Measurements from ENCODE around the gene ASTN1. TPM values are rescaled to one million over a fixed set of nuclear protein-coding genes. Genes with fewer than 3 reads are reported as not detected.

Gene ASTN1
- polyA plus RNA-seq, result under 1 TPM in 2 of 3 donors, not detected in 1; 0.17 to 0.33 TPM

- H3K27ac ChIP-seq (ENCODE audit: low read depth, low read length), result no peak within 1 kb of the TSS
- 1 to 2% (median 1%) methylated on average over 46 to 49 of the region's 49 CpGs for WGBS, 3 donors
Observed at GRCh38 chr1:177164380-177165068, at the start of gene ASTN1. TSS of gene ASTN1 (minus strand) at chr1:177164712. CDS start at chr1:177164676, 36 bp downstream.

- WGBS, 3 donors, result 31 to 60% (median 44%) methylated on average over 4 of the region's 4 CpGs
- no peak overlapping the region for H3K27ac ChIP-seq (ENCODE audit: low read depth, low read length)
Observed at GRCh38 chr1:177211231-177211630, 46.7 kb upstream of the ASTN1 start.

GRCh38 chr1:177210071-177210470 is 45.6 kb upstream of the ASTN1 start:
- H3K27ac ChIP-seq (ENCODE audit: low read depth, low read length), result no peak overlapping the region

GRCh38 chr1:177209357-177209756 is 44.8 kb upstream of the ASTN1 start:
- WGBS, 3 donors, result 44 to 65% (median 50%) methylated on average over 3 of the region's 3 CpGs
- H3K27ac ChIP-seq (ENCODE audit: low read depth, low read length), result no peak overlapping the region

GRCh38 chr1:177208920-177209319 is 44.4 kb upstream of the ASTN1 start:
- no peak overlapping the region for H3K27ac ChIP-seq (ENCODE audit: low read depth, low read length)
- 67 to 85% (median 76%) methylated on average over 4 of the region's 4 CpGs for WGBS, 3 donors

GRCh38 chr1:177206831-177207355 is 42.4 kb upstream of the ASTN1 start:
- no peak overlapping the region for H3K27ac ChIP-seq (ENCODE audit: low read depth, low read length)

- H3K27ac ChIP-seq (ENCODE audit: low read depth, low read length), result no peak overlapping the region
- 72 to 76% (median 75%) methylated on average over 4 of the region's 4 CpGs for WGBS, 3 donors
Observed at GRCh38 chr1:177200290-177200689, 35.8 kb upstream of the ASTN1 start.

- 79 to 89% (median 83%) methylated on average over 2 of the region's 2 CpGs for WGBS, 3 donors
- no peak overlapping the region for H3K27ac ChIP-seq (ENCODE audit: low read depth, low read length)
Observed at GRCh38 chr1:177198243-177198642, 33.7 kb upstream of the ASTN1 start.

GRCh38 chr1:177190308-177190970 is 25.9 kb upstream of the ASTN1 start:
- 56 to 71% (median 61%) methylated on average over 3 of the region's 3 CpGs for WGBS, 3 donors

GRCh38 chr1:177186639-177187038 is 22.1 kb upstream of the ASTN1 start:
- 92 to 96% (median 93%) methylated on average over 2 of the region's 2 CpGs for WGBS, 3 donors
- H3K27ac ChIP-seq (ENCODE audit: low read depth, low read length), result no peak overlapping the region

More at GRCh38 chr1:177190308-177190970, 25.9 kb upstream of the ASTN1 start:
- no peak overlapping the region for H3K27ac ChIP-seq (ENCODE audit: low read depth, low read length)

- no peak overlapping the region for H3K27ac ChIP-seq (ENCODE audit: low read depth, low read length)
- WGBS, 3 donors, result 61 to 84% (median 84%) methylated on average over 5 of the region's 5 CpGs
Observed at GRCh38 chr1:177185209-177185608, 20.7 kb upstream of the ASTN1 start.

GRCh38 chr1:177183836-177184235 is 19.3 kb upstream of the ASTN1 start:
- WGBS, 3 donors, result 62 to 67% (median 66%) methylated on average over 2 of the region's 2 CpGs
- no peak overlapping the region for H3K27ac ChIP-seq (ENCODE audit: low read depth, low read length)

- WGBS, 3 donors, result 0 to 1% (median 1%) methylated on average over 30 to 32 of the region's 32 CpGs
Observed at GRCh38 chr1:177181631-177182291, 17.2 kb upstream of the ASTN1 start.

GRCh38 chr1:177181280-177181630 is 16.7 kb upstream of the ASTN1 start:
- no peak overlapping the region for H3K27ac ChIP-seq (ENCODE audit: low read depth, low read length)
- 20 to 31% (median 27%) methylated on average over 13 of the region's 13 CpGs for WGBS, 3 donors

More at GRCh38 chr1:177181631-177182291, 17.2 kb upstream of the ASTN1 start:
- no peak overlapping the region for H3K27ac ChIP-seq (ENCODE audit: low read depth, low read length)

- H3K27ac ChIP-seq (ENCODE audit: low read depth, low read length), result no peak overlapping the region
- 61 to 73% (median 73%) methylated on average over 6 of the region's 6 CpGs for WGBS, 3 donors
Observed at GRCh38 chr1:177174921-177175634, 10.6 kb upstream of the ASTN1 start.

GRCh38 chr1:177173976-177174375 is 9.5 kb upstream of the ASTN1 start:
- WGBS, 3 donors, result 70 to 79% (median 72%) methylated on average over 2 of the region's 2 CpGs
- no peak overlapping the region for H3K27ac ChIP-seq (ENCODE audit: low read depth, low read length)

GRCh38 chr1:177172866-177173265 is 8.4 kb upstream of the ASTN1 start:
- no peak overlapping the region for H3K27ac ChIP-seq (ENCODE audit: low read depth, low read length)
- 73 to 84% (median 78%) methylated on average over 3 of the region's 3 CpGs for WGBS, 3 donors

GRCh38 chr1:177172272-177172671 is 7.8 kb upstream of the ASTN1 start:
- H3K27ac ChIP-seq (ENCODE audit: low read depth, low read length), result no peak overlapping the region
- WGBS, 3 donors, result 60 to 61% (median 60%) methylated on average over 3 of the region's 3 CpGs
